Hindlimb muscle (tissue), 1 donor: ENCODE results near the gene RFC3. TPM values are rescaled to one million over a fixed set of nuclear protein-coding genes. Genes with fewer than 3 reads are reported as not detected.
"Not testable (repeated sequence)": the region's sequence is repeated elsewhere in the genome, so short reads cannot be mapped to it uniquely, and the experiment has no call there.

ENCODE experiments used
- DNase-seq: peaks from one replicate; pipeline ENCODE4 v3.0.0-alpha.2; 2013
- polyA plus RNA-seq: library from polyadenylated mRNA; unstranded; fragments of 120-200 nt; gene quantifications from one replicate; pipeline ENCODE4 v1.2.1, GENCODE V29; 2013; ENCODE audit not compliant: insufficient read length

The RFC3 gene
- polyA plus RNA-seq, 1 donor: 12.4 TPM

DNA sequence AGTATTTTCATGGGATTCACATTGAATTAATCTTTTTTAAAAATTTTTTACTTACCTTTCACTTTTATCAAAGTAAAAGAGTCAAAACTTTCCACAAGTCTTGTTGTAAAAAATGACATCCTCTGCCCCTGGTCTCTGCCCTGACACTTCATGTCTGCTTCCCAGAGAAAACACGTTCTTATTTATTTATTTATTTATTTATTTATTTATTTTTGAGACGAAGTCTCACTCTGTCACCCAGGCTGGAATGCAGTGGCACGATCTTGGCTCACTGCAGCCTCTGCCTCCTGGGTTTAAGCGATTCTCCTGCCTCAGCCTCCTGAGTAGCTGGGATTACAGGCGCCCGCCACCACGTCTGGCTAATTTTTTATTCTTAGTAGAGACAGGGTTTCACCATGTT lies 5.1 kb upstream of the RFC3 start:
- DNase-seq: not testable (repeated sequence)

DNA sequence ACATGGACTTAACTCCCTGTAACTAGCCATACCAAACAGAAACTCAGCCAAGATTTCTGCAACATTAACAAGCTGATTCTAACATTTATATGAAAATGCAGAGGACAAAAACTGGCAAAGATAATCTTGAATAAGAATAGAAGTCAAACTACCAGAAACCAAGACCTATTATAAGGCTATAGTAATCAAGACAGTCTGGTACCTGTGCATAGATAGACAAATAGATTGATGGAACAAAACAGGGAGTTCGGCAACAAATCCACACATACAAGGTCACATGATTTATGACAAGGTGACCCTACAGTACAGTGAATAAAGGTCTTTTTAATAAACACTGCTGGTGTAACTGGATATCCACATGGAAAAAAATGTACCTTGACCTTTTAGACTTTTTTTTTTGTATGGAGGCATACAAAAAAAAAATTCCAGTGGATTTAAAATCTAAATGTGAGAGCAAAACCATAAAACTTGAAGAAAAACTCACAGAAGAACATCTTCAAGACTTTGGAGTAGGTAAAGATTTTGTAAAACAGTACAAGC lies 2.9 kb upstream of the RFC3 start:
- DNase-seq: no peak

DNA sequence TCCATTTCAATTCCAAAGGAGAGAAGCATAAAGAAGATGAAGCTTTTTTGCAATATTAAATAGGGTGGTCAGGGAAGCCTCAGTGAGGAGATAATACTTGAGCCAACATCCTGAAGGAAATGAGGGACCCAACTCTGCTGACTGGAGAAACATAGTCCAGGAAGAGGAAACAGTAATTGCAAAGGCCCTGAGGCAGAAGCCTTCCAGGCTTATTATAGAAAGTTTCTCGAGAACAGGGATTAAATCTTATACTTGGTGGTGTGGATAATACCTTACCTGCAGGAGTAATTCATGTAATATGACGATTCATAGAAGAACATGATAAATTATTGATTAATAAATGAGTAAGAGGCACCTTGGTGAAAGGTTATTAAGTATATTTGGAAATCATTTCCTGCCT lies 1.0 kb upstream of the RFC3 start:
- no peak for DNase-seq

GRCh38 chr13:33817513-33817900 lies 442 bp upstream of the RFC3 start:
- DNase-seq: no peak

DNA sequence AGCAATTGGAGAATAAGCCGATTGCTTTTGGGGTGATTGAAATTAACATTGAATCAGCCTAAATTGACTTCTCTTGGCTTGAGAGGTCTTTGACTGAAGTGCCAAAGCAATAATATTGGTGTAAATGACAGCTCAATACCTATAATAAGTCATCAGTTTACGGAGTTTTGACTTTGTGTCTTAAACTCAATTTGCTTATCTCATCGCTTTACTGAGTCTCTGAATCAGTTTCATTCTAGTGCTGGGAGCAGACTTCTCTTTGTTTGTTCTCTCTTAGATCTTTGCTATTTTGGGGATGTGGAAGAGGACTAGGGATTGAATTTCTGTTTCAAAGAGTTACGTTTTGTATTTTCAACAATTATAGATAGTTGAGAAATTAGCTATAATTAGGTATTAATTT lies 7.1 kb downstream of the RFC3 start:
- no peak for DNase-seq

DNA sequence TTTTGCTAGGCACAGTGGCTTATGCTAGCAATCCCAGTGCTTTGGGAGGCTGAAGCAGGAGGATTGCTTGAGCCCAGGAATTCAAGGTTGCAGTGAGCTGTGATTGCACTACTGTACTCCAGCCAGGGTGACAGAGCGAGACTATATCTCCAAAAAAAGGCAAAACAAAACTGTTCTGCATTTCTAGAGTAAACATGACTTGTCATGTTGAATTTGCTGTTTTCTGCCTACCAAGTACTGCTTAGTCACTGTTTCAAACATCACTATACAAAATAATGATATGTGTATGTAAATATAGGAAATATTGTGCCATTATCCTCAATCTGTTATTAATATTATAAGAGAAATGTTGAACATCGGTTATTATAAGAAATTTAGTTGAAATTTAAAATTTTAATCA lies 9.2 kb downstream of the RFC3 start:
- no peak for DNase-seq

DNA sequence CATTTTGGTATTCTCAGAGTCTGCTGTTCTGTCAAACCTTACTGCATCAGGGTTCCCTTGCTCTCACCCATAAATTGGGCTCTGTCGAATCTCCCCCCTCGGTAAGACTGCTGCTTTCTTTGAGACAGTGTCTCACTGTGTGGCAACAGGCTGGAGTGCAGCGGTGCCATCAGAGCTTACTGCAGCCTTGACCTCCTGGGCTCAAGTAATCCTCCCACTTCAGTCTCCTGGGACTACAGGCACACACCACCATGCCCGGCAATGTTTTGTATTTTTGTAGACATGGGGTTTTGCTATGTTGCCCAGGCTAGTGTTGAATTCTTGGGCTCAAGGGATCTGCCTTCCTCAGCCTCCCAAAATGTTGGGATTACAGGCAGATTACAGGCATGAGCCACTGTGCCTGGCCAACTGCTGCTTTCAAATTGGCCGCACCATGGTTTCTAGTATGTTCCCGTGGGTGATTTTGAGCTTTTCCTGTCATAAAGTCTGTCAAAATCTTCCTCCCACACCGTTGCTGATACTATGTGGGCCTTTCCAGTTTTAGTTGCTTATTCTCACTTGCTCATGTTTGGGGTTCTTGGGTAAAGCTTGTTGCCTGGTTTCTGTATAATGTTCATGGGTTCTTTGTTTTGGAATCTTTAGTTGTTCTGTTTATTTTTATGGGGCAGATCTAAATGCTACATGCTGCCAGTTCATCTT lies 10.6 kb downstream of the RFC3 start:
- no peak for DNase-seq

DNA sequence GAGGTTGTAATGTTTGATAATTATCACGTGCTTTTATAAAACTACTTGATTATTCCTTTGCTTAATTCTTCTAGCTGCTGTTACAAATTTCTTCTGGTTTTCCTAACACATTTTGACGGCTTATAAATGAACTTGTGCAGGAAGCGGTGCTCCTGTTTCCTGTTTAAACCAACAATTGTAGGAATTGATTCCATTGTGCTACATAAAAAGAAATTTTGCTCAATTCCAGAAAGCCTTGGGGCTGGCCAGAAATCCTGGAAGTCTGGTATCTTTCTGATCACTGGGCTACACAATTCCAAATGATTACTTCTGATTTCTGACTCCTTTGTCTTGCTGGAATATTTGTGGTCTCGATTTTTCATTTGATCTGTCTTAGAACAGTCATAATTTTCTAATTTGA lies 14.9 kb downstream of the RFC3 start:
- no peak for DNase-seq

- no peak for DNase-seq
Measured at GRCh38 chr13:33838647-33839046, 20.7 kb downstream of the RFC3 start.

GRCh38 chr13:33840402-33840801 lies 22.5 kb downstream of the RFC3 start:
- DNase-seq: no peak

GRCh38 chr13:33842207-33842606 lies 24.3 kb downstream of the RFC3 start:
- DNase-seq: no peak

GRCh38 chr13:33842986-33843385 lies 25.0 kb downstream of the RFC3 start:
- DNase-seq: no peak

DNA sequence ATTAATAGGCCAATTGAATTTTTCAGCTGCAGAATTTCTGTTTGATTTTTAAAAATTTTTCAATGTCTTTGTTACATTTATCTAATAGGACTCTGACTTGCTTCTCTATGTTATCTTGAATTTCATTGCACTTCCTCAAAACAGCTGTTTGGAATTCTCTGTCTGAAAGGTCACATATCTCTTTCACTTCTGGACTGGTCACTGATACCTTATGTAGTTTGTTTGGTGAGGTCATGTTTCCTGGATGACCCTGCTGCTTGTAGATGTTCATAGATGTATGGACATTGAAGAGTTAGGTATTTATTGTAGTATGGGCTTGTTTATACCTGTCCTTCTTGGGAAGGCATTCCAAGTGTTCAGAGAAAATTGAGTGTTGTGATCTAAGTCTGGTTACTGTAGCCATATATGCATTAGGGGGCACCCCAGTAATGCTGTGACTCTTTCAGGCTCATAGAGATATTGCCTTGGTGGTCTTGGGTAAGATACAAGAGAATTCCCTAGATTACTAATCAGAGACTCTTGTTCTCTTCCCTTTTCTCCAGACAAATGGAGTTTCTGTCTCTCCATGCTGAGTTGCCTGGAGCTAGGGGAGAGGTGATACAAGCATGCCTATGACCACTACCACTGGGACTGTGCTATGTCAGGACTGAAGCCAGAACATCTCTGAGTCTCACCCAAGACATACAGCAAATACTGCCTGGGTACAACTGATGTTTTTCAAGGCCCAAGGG lies 27.8 kb downstream of the RFC3 start:
- no peak for DNase-seq

DNA sequence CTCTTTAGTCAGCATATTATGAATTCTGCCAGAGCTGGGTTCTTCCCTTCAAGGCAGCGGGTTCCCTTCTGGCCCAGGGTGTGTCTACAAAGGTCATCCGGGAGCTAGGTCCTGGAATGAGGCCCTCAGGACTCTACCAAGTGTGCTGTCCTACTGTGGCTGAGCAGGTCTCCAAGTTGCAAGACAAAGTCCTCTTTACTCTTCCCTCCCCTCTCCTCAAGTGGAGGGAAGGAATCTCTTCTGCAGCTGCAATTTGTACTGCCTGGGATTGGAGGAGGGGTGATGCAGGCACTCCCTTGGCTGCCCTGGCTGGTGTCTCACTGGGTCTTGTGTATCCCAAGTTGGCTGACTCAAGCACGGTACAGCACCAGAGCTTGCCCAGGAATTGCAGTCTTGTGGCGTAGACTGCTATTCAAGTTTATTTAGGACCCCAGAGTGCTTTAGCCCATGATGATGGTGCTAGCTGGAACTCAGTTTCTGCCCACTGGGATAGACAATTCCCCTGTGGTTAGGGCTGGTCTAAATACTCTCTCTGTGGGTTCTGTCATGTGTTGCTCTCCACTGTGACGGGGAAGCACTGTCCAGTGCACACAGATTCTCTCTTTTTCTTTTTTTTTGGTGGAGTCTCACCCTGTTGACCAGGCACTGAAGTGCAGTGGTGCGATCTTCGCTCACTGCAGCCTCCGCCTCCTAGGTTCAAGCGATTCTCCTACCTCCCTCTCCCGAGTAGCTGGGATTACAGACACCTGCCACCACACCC lies 28.5 kb downstream of the RFC3 start:
- no peak for DNase-seq

DNA sequence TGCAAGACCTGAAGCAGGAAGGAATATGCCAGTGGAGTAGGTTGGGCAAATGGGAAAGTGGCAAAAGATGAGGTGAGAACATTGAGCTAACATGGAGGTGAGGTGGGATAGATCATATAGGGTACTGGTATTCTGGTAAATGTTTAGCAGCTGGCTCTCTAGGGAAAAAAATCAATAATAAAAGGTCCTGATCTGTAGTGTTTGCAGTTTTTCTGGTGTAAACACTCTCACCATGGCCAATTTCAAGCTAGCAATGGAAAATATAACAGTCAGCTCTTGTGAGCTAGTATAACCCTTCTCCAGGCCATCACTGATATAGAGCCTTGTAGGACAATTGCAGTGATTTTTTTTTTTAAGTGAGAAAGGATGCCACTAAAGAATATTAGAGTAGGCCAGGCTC lies 31.3 kb downstream of the RFC3 start:
- no peak for DNase-seq

DNA sequence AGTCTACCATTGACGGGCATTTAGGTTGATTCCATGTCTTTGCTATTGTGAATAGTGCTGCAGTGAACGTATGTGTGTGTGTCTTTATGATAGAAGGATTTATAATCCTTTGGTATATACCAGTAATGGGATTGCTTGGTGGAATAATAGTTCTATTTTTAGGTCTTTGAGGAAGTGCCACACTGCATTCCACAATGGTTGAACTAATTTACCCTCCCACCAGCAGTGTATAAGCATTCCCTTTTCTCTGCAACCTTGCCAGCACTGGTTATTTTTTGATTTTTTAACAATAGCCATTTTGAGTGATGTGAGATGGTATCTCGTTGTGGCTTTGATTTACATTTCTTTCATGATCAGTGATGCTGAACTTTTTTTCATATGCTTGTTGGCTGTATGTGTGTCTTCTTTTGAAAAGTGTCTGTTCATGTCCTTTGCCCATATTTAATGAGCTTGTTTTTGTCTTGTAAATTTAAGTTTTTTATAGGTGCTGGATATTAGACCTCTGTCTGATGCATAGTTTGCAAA lies 37.5 kb downstream of the RFC3 start:
- DNase-seq: no peak

DNA sequence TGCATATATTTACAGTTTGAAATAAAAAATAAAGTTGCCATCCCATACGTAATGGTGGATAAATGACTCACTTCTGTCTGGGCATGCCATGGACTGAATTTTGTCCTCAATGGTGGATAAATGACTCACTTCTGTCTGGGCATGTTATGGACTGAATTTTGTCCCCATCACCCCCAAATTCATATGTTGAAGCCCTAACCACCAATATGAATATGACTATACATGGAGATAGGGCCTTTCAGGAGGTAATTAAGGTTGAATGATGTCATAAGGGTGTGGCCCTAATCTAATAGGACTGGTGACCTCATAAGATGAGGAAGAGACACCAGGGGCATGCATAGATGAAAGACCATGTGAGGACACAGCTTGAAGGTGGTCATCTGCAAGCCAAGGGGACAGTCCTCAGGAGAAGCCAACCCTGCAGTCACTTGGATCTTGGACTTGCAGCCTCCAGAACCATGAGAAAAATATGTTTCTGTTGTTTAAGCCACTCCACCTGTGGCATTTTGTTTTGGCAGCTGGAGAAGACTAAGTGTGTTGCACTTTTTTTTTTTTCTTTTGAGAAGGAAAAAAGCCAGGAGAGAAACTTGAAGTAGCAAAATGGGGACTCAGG lies 41.8 kb downstream of the RFC3 start:
- DNase-seq: no peak

DNA sequence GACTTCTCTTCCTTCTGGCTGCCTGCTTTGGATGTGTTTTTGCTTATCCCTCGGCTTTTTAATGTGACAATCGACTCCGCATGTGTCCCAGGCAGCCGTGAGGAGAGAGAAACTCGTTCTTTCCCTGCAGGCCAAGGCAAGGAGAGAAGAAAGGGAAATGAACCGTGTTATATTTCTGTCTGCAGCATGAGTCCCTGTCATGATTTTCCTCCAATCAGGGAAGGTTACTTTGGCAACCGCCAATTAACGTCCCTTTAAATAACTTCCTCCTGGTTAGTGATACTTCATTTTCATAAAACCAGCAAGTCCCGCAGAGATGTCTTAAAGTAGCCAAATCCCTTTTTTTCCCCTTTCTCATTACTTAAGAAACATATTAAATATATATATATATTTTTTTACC lies 42.6 kb downstream of the RFC3 start:
- DNase-seq: no peak

DNA sequence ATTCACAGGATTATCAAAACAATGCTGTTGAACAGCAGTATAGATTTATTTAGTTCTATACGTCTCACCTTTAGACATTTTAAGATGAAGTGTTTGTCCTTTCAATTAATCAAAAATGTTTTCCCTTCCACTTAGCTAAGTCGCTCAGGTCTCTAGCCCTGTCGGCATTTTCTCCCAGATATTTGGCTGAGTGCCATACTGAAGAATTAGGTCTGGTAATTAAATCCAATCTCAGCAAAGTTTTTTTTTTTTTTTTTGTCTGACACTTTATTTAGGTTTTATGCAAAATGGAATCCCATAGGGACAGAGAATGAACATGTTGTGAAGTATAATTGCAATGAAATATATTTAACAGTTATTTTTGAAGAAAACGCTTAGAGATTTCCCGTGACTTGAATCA lies 44.1 kb downstream of the RFC3 start:
- no peak for DNase-seq

GRCh38 chr13:33863188-33863789 lies 45.3 kb downstream of the RFC3 start:
- DNase-seq: no peak

GRCh38 chr13:33865945-33866344 lies 48.0 kb downstream of the RFC3 start:
- DNase-seq: no peak

DNA sequence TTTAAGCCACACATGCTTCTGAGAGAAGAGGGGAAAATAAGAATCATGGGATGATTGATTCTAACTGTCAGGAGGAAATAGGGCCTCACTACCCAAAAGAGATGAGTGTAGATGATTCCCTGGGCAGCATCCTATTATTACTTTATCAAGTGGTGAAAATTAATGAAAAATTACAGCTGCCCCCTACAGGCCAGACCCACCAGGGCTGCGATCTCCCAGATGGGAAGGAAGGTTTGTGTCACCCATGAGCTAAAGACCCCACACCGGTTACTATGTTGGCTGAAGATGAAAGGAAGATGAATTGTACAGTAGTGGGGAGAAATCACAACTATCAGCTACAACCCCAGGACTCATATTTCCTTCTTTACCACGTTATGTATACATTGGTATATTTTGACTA lies 49.5 kb downstream of the RFC3 start:
- DNase-seq: no peak
